H1 (cell line): ENCODE data around the gene HLA-E.

ENCODE experiments used
- CBX8 ChIP-seq: fragments of 300-800, 300-1000 bp; sonication (generic); IDR thresholded peaks from 2 replicates; pipeline ENCODE4 v1.7.1; 2016; ENCODE audit warnings: low read depth, low read length, borderline replicate concordance
- CEBPB ChIP-seq: IDR thresholded peaks from 2 replicates; pipeline ENCODE4 v1.6.1; 2012; ENCODE audit warnings: low read depth, low read length
- GABPA ChIP-seq: IDR thresholded peaks from 2 replicates; pipeline ENCODE4 v1.6.1; 2011; ENCODE audit warnings: mild to moderate bottlenecking, low read length, moderate library complexity, borderline replicate concordance; ENCODE audit not compliant: insufficient read depth
- POLR2A ChIP-seq, 2 experiments: IDR thresholded peaks; 1 replicate in 1 of 2; 2 replicates in 1 of 2; pipeline ENCODE4 v1.6.1; 2011; ENCODE audit warnings: low read depth in 2 of 2, low read length in 2 of 2, mild to moderate bottlenecking in 2 of 2; ENCODE audit errors: control extremely low read depth in 1 of 2
- RAD21 ChIP-seq, 2 experiments: IDR thresholded peaks in 1 of 2; conservative IDR thresholded peaks in 1 of 2; 2 replicates each; pipeline ENCODE4 v1.6.1; 2011; ENCODE audit warnings: low read depth in 2 of 2, low read length in 2 of 2, improper control_type of control experiment in 1 of 2, inconsistent platforms in 1 of 2, mild to moderate bottlenecking in 1 of 2, moderate library complexity in 1 of 2
- RBBP5 ChIP-seq: IDR thresholded peaks from 2 replicates; pipeline ENCODE4 v1.7.1; 2012; ENCODE audit warnings: low read depth, mild to moderate bottlenecking, inconsistent platforms, low read length, moderate library complexity, borderline replicate concordance
- SP2 ChIP-seq: IDR thresholded peaks from 2 replicates; pipeline ENCODE4 v1.6.1; 2012; ENCODE audit warnings: mild to moderate bottlenecking, low read length, inconsistent platforms
- YY1 ChIP-seq: IDR thresholded peaks from 2 replicates; pipeline ENCODE4 v1.6.1; 2011; ENCODE audit warnings: low read depth, mild to moderate bottlenecking, low read length
- TF ChIP-seq, protein P1 (sequence below), 3 experiments: IDR thresholded peaks; 1 replicate in 2 of 3; 2 replicates in 1 of 3; pipeline versions ENCODE4 v1.5.1 to v1.6.1; 2011; ENCODE audit warnings: low read length in 3 of 3, mild to moderate bottlenecking in 3 of 3, inconsistent platforms in 2 of 3, low read depth in 1 of 3, moderate library complexity in 1 of 3; ENCODE audit not compliant: insufficient read depth in 1 of 3; ENCODE audit errors: control extremely low read depth in 1 of 3
- TF ChIP-seq, protein P2 (sequence below): IDR thresholded peaks from 2 replicates; pipeline ENCODE4 v1.6.1; 2012; ENCODE audit warnings: inconsistent platforms

DNA sequence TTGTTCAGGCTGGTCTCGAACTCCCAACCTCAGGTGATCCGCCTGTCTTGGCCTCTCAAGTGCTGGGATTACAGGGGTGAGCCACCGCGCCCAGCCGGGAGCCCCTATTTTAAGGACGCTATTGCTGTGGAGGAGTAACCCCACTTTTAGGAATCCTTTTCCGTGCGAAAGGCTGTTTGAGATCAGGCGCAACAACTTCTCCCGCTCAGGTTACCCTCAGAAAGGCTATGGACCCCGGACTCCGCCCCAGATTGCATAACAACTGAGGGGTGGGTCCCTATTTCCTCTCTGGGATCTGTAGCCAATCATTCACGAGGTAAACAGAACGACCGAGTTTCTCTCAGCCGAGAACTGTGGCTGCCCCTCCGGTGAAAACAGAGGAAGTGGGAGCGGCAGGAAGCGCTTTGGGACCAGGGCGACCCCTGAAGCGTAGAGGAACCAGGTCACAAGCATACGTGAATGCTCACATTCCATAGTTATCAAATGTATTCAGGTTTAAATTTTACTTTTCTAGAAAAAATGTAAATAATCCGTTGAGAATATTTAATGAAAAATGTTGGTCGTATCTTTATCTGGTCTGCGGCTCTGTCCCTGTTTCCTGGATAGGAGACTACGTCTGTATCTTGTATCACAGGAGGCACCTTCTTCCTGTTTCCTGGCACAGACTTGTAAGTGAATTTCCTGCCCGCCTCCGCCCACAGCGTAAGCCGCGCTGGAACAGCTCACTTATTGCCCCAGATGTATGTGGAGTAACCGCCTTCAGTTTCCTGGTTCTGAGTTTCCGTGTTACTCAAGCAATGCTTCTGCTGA lies 26.8 kb downstream of the HLA-E start:
- TF ChIP-seq, protein P1, sequence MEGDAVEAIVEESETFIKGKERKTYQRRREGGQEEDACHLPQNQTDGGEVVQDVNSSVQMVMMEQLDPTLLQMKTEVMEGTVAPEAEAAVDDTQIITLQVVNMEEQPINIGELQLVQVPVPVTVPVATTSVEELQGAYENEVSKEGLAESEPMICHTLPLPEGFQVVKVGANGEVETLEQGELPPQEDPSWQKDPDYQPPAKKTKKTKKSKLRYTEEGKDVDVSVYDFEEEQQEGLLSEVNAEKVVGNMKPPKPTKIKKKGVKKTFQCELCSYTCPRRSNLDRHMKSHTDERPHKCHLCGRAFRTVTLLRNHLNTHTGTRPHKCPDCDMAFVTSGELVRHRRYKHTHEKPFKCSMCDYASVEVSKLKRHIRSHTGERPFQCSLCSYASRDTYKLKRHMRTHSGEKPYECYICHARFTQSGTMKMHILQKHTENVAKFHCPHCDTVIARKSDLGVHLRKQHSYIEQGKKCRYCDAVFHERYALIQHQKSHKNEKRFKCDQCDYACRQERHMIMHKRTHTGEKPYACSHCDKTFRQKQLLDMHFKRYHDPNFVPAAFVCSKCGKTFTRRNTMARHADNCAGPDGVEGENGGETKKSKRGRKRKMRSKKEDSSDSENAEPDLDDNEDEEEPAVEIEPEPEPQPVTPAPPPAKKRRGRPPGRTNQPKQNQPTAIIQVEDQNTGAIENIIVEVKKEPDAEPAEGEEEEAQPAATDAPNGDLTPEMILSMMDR (IDR thresholded peaks at IDR 0.05; ENCODE audit: control extremely low read depth in 1 of 3, insufficient read depth in 1 of 3, low read depth in 1 of 3, low read length in 3 of 3), result no peak
- peak in 1 of 2 experiments; percentile 73; a peak in 2 of 3 replicates for TF ChIP-seq POLR2A (IDR thresholded peaks at IDR 0.05; ENCODE audit: control extremely low read depth in 1 of 2, low read depth in 2 of 2, low read length in 2 of 2)
- TF ChIP-seq RAD21 (IDR thresholded peaks at IDR 0.05 in 1 of 2, conservative IDR thresholded peaks at IDR 0.05 in 1 of 2; ENCODE audit: low read depth in 2 of 2, low read length in 2 of 2), result no peak
- TF ChIP-seq, protein P2, sequence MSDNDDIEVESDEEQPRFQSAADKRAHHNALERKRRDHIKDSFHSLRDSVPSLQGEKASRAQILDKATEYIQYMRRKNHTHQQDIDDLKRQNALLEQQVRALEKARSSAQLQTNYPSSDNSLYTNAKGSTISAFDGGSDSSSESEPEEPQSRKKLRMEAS, result no peak
- no peak for TF ChIP-seq RBBP5
- TF ChIP-seq CEBPB, result peak; percentile 100
- TF ChIP-seq YY1, result peak; percentile 30; the same call in 1 of the 2 replicates
- TF ChIP-seq GABPA, result no peak
- no peak for TF ChIP-seq SP2
- TF ChIP-seq CBX8, result no peak
